Body of pancreas (tissue), 4 donors: ENCODE data around the gene HSPA13. TPM values are rescaled to one million over a fixed set of nuclear protein-coding genes. Genes with fewer than 3 reads are reported as not detected.
"Not testable (repeated sequence)": the region's sequence is repeated elsewhere in the genome, so short reads cannot be mapped to it uniquely, and the experiment has no call there.

Experiments
- ATAC-seq: fragments of 150-250 bp; one replicate; pipeline ENCODE4 v1.9.1; 2016
- DNase-seq, 4 donors: peaks; one replicate each; pipeline ENCODE4 v3.0.0-alpha.2; 2019
- H3K27ac ChIP-seq, 4 donors: fragments of 200-600 bp; sonication (generic); 1 replicate in 3 of 4; 2 replicates in 1 of 4; pipeline versions ENCODE4 v1.5.1 to v1.6.1; 2016 to 2019; ENCODE audit warnings: mild to moderate bottlenecking in 1 of 4, mixed read lengths in 1 of 4, moderate library complexity in 1 of 4
- H3K27me3 ChIP-seq, 2 donors: fragments of 200-600 bp; sonication (generic); one replicate each; pipeline ENCODE4 v1.6.0; 2016; ENCODE audit warnings: mild to moderate bottlenecking in 1 of 2
- H3K36me3 ChIP-seq, 2 donors: fragments of 200-600 bp; sonication (generic); replicated peaks in 1 of 2; 2 replicates each; pipeline ENCODE4 v1.5.1; 2016; ENCODE audit warnings: low read depth in 2 of 2; ENCODE audit not compliant: insufficient read depth in 1 of 2
- H3K4me1 ChIP-seq: fragments of 200-600 bp; sonication (generic); one replicate; pipeline ENCODE4 v1.6.0; 2016
- H3K4me3 ChIP-seq, 2 donors: fragments of 200-600 bp; sonication (generic); 1 replicate in 1 of 2; 2 replicates in 1 of 2; pipeline ENCODE4 v1.5.1; 2016 to 2019
- H3K9me3 ChIP-seq, 3 donors: fragments of 200-600 bp; sonication (generic); 1 replicate in 2 of 3; 2 replicates in 1 of 3; pipeline ENCODE4 v1.5.1; 2016
- CTCF ChIP-seq, 7 experiments: fragments of 450-650 bp in 4 of 7; fragments of 200-600 bp in 3 of 7; sonication (generic) in 3 of 7; IDR thresholded peaks; one replicate each; pipeline ENCODE4 v1.5.1; 2016 to 2019; ENCODE audit warnings: antibody characterized with exemption in 7 of 7
- POLR2A ChIP-seq, 3 donors: fragments of 450-650 bp; IDR thresholded peaks; one replicate each; pipeline ENCODE4 v1.6.1; 2016; ENCODE audit warnings: antibody characterized with exemption in 3 of 3, mild to moderate bottlenecking in 2 of 3
- WGBS, 2 donors: methylation state at CpG; one replicate each; pipeline ENCODE4 v1.1.5; 2017; 5-methylcytosine and 5-hydroxymethylcytosine counted together
- intact Hi-C: fragments of 100-400 bp; cut with DNase I; formaldehyde crosslinking; loops from one replicate; pipeline ENCODE4 v1.15.1; 2023
- total RNA-seq, 2 donors: library from RNA; depleted of rRNA; stranded (reverse); fragments of >200 nt; gene quantifications; one replicate each; pipeline ENCODE4 v1.1.0, GENCODE V29; 2016

The HSPA13 gene
- total RNA-seq, 2 donors from 2014 or later: 10.2 to 11.2 TPM

- WGBS, 2 donors: 45 to 60% methylated on average over 1 of the region's 1 CpG
- intact Hi-C loops: no loop called here
- no peak overlapping the region for H3K27ac ChIP-seq
- no peaks in the 10 kb centered on the region for H3K4me1 ChIP-seq
- H3K9me3 ChIP-seq: no peaks in the 10 kb centered on the region
- H3K27me3 ChIP-seq: no peaks in the 10 kb centered on the region
- DNase-seq (no peak), ATAC-seq (no peak)
- TF ChIP-seq POLR2A (IDR thresholded peaks at IDR 0.05) (no peak), CTCF (IDR thresholded peaks at IDR 0.05) (no peak)
- no peak overlapping the region for H3K4me3 ChIP-seq
- H3K36me3 ChIP-seq: no peaks in the 10 kb centered on the region
Observed at GRCh38 chr21:14358775-14359174, 24.2 kb downstream of the HSPA13 start.

- intact Hi-C loops: no loop called here
- no peaks in the 10 kb centered on the region for H3K36me3 ChIP-seq
- no peak for ATAC-seq
Observed at GRCh38 chr21:14356746-14357145, 26.2 kb downstream of the HSPA13 start.

GRCh38 chr21:14354515-14354914, 28.4 kb downstream of the HSPA13 start:
- no peak for ATAC-seq
- Histone ChIP-seq H3K4me1 (no peaks in the 10 kb centered on the region), H3K36me3 (no peaks in the 10 kb centered on the region), H3K4me3 (no peak overlapping the region), H3K9me3 (no peaks in the 10 kb centered on the region), H3K27me3 (no peaks in the 10 kb centered on the region), H3K27ac (no peak overlapping the region)
- no peak for TF ChIP-seq CTCF (IDR thresholded peaks at IDR 0.05)
- no peak for TF ChIP-seq POLR2A (IDR thresholded peaks at IDR 0.05)
- intact Hi-C loops: no loop called here
- DNase-seq: no peak

More at GRCh38 chr21:14356746-14357145, 26.2 kb downstream of the HSPA13 start:
- 36 to 47% methylated on average over 4 of the region's 4 CpGs for WGBS, 2 donors
- DNase-seq: no peak
- H3K4me1 ChIP-seq: no peaks in the 10 kb centered on the region
- no peak overlapping the region for H3K4me3 ChIP-seq
- no peaks in the 10 kb centered on the region for H3K27me3 ChIP-seq
- TF ChIP-seq CTCF (IDR thresholded peaks at IDR 0.05) (no peak), POLR2A (IDR thresholded peaks at IDR 0.05) (no peak)
- H3K9me3 ChIP-seq: no peaks in the 10 kb centered on the region
- no peak overlapping the region for H3K27ac ChIP-seq

GRCh38 chr21:14353726-14354125, 29.2 kb downstream of the HSPA13 start:
- intact Hi-C loops: no loop called here
- H3K4me3 ChIP-seq: no peak overlapping the region
- no peak for DNase-seq
- no peak for TF ChIP-seq POLR2A (IDR thresholded peaks at IDR 0.05)
- TF ChIP-seq CTCF (IDR thresholded peaks at IDR 0.05): no peak
- H3K9me3 ChIP-seq: no peaks in the 10 kb centered on the region
- no peaks in the 10 kb centered on the region for H3K36me3 ChIP-seq
- 50 to 76% methylated on average over 1 of the region's 1 CpG for WGBS, 2 donors
- no peak overlapping the region for H3K27ac ChIP-seq
- no peaks in the 10 kb centered on the region for H3K4me1 ChIP-seq
- H3K27me3 ChIP-seq: no peaks in the 10 kb centered on the region
- ATAC-seq: no peak

- H3K4me1 ChIP-seq: no peaks in the 10 kb centered on the region
- no peak overlapping the region for H3K4me3 ChIP-seq
- no peak overlapping the region for H3K27ac ChIP-seq
- intact Hi-C loops: no loop called here
- TF ChIP-seq CTCF (IDR thresholded peaks at IDR 0.05) (no peak), POLR2A (IDR thresholded peaks at IDR 0.05) (no peak)
- no peak for ATAC-seq
- H3K9me3 ChIP-seq: no peaks in the 10 kb centered on the region
- no peak for DNase-seq
- no peaks in the 10 kb centered on the region for H3K27me3 ChIP-seq
- no peaks in the 10 kb centered on the region for H3K36me3 ChIP-seq
Observed at GRCh38 chr21:14353231-14353630, 29.7 kb downstream of the HSPA13 start.

GRCh38 chr21:14327346-14327745, 55.6 kb downstream of the HSPA13 start:
- H3K4me3 ChIP-seq, H3K4me1 ChIP-seq, H3K36me3 ChIP-seq, intact Hi-C loops, ATAC-seq, H3K27me3 ChIP-seq, H3K27ac ChIP-seq, H3K9me3 ChIP-seq, DNase-seq: not testable (repeated sequence)
- WGBS, 2 donors: 54 to 62% methylated on average over 2 of the region's 2 CpGs
